GM21528 (cell line): Measurements from ENCODE around the gene GNB2.
"Not testable (repeated sequence)": the region's sequence is repeated elsewhere in the genome, so short reads cannot be mapped to it uniquely, and the experiment has no call there.

Source experiments
- ATAC-seq: cut with Tn5 transposase; IDR thresholded peaks from one replicate; pipeline ENCODE4 v1.9.1; 2021; ENCODE audit warnings: mild to moderate bottlenecking, moderate library complexity; ENCODE audit not compliant: unreplicated experiment, low FRiP score

GNB2 gene

GRCh38 chr7:100662194-100662776 is 11.3 kb upstream of the GNB2 start:
- ATAC-seq: not testable (repeated sequence)

GRCh38 chr7:100665168-100665726 is 8.3 kb upstream of the GNB2 start:
- ATAC-seq: no peak

- ATAC-seq: no peak
Measured at GRCh38 chr7:100667331-100668068, 6.0 kb upstream of the GNB2 start.

DNA sequence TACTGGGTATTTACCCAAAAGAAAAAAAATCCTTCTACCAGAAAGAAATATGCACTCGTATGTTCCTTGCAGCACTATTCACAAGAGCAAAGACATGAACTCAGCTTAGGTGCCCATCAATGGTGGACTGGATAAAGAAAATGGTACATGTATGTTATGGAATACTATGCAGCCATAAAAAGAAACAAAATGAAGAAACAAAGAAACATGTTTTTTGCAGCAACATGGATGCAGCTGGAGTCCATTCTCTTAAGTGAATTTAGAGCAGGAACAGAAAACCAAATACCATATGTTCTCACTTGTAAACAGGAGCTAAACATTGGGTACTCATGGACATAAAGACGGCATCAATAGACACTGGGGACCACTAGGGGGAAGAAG is 5.5 kb upstream of the GNB2 start:
- no peak for ATAC-seq

GRCh38 chr7:100669106-100669505 is 4.4 kb upstream of the GNB2 start:
- not testable (repeated sequence) for ATAC-seq

DNA sequence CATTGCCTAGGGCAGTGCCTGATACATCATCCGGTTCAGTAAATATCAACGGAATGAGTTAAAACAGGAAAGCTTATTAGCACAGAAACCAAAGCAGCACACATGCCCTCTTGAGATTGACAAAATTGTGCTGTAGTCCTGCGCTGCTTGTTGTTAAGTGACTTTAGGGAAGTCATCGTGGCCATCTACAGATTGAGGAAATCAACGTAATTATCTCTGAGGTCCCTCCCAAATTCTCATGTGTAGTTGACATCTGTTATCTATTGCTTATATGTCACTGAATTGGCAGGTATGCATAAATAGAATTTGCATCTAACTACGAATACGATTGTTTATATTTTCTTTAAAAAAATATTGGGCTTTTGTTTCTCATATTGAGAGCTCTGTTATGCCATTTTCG is 3.5 kb upstream of the GNB2 start:
- ATAC-seq: no peak

- ATAC-seq: no peak
Measured at GRCh38 chr7:100671353-100672327, 1.9 kb upstream of the GNB2 start.

DNA sequence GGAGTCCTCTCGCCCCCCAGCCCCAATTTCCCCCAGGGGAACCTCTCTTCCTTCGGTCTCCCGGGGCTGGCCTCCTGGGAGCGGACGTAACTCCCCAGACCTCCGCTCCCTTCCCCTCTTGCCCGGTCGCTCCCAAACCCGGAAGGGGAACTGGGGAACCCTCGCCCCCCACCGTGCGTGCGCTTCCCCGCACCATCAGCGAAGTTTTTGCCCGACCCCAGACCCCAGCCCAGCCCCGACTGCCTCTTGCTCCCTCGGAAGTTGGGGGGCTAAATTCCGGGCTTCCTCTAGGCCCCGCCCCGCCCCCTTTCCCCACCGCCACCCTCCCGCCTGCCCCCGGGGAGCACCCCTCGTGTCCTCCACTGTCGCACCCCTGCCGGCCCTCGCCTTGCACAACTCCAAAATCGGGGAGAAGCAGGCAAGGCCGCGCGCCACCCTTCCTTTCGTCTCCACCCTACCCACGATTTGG is 436 bp downstream of the GNB2 start:
- ATAC-seq: peak; percentile 4

DNA sequence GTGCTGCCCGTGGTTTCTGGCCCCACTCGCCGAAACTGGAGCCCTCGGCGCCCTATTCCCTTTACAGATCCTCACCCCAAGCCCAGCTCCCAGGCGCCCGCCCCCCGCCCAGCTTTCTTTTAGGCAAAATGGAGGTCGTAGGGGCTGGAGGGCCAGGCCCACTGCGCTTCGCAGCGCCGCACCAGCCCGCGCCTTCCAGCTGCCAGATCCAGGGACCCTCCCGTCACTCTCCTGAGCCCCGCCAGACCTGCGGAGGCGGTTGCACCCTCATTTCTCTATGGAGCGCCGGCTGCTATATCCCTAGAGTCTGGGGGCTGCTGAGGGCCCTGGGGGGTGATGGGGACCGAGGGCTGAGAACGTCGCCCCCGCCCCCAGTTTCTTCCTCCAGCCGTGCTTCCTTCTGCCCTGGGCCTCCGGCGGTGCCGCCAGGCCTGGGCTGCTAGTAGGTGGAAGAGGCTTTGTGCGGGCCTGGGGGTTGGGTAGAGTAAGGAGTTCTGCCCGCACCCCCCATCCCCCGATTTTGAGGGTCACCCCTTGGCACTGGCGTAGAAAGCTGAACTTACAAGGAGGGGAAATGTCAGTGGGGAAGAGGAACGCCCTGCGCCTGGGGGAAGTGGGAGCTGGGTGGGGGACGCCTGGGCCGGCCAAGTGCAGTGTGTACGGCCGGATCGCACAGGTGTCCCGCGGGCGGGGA is 1.0 kb downstream of the GNB2 start:
- ATAC-seq: no peak

GRCh38 chr7:100675105-100675451 is 1.5 kb downstream of the GNB2 start:
- ATAC-seq: no peak

DNA sequence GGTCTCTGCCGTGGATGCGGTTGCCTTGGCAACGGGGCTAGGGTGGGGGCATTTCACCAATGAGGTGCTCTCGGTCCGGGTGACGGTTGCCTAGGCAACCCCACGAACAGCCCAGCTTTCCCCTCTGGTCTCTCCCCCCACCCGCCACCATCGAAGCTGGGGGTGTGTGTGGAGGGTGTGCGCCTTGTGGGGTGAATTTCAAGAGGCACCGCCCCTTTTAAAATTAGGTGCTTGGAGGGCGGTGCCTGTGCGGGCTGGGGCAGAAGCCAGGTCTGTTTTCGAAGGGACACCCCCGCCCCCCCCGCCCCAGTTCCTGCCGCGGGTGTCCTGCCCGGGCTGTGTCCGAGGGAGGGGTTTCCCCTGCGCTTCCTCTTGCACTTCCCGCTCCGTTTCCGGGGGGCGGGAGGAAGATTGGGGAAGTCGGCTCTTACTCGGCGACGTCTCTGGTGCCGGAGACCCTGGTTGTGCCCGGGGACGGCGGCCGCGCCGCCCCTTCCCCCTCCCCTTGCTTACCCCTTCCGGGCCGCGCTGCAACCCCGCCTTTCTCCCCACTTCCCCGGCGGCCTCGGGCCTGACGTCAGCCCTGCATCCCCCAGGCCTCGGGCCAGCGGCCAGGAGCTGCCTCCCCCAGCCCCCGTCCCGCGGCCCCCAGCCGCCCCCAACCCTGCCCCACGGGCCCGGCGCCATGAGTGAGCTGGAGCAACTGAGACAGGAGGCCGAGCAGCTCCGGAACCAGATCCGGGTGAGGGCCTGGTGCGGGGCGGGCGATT is 2.2 kb downstream of the GNB2 start:
- peak; percentile 31 for ATAC-seq

- ATAC-seq: no peak
Measured at GRCh38 chr7:100676501-100677306, 3.2 kb downstream of the GNB2 start.

GRCh38 chr7:100677308-100678267 is 4.0 kb downstream of the GNB2 start:
- no peak for ATAC-seq

GRCh38 chr7:100678291-100678984 is 4.9 kb downstream of the GNB2 start:
- ATAC-seq: no peak

DNA sequence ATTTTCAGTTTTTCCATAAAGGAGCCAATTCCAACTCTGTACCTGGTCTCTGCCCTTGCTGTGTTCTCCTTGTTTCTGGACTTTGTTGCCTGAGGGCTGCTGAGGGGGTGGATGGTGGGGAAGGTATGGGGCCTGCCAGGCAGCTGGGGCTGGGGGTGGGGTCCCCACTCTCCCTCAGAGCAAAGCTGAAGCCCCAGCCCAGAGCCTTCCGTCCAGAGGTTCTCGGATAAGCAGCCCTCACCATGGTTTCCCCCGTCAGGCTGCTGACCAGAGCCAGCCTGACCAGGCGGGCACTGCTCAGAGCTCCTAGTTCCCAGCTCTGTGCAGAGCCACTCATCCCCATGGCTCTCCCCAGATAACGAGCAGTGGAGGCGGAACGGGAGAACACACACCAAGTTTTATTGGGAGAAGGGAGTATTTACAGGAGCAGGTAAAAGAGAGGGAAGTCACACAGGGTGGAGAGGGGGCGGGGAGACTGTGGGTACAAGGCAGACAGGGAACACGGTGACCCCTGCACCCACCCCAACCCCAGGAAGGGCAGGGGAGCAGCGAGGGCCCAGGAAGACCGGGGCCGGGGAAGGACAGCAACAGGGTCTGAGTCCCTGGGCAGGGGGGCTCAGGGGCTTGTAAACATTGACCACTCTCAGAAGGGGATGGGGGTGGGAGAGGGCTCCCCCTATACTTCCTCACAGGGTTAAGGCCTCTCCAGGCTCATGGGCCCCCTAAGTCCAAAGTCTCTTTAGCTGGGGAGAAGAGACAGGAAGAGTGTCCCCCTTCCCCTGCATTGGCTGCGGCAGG is 5.8 kb downstream of the GNB2 start:
- ATAC-seq: no peak

- ATAC-seq: no peak
Measured at GRCh38 chr7:100679927-100680575, 6.5 kb downstream of the GNB2 start.
